K562 (cell line): ENCODE measurements around the gene DDC. TPM values are rescaled to one million over a fixed set of nuclear protein-coding genes. Genes with fewer than 3 reads are reported as not detected.
A peak's percentile ranks its signal among the peaks of the same experiment; 100 is the strongest.

Experiments
- ATAC-seq: fragments of 200-7000 bp; cut with Tn5 transposase; 3 replicates; pipeline ENCODE4 v1.9.1; 2020; ENCODE audit warnings: moderate library complexity
- BruUV-seq: library from RNA; stranded (reverse); fragments of 400-500 nt; replicated peaks from 2 replicates; lab custom pipeline; 2021; lab: Mats Ljungman, UMichigan
- CTCF ChIA-PET: fragments of 300-600 bp; formaldehyde crosslinking; extraction: SDS; loops from one replicate; lab custom pipeline; 2021; ENCODE audit warnings: low intra/inter-chr PET ratio; lab: Yijun Ruan, JAX
- POLR2A ChIA-PET: fragments of 300-600, 350-650 bp; sonication (Branson Sonifier 250); formaldehyde crosslinking; extraction: SDS; loops from one replicate; lab custom pipeline; 2021; ENCODE audit warnings: antibody characterized with exemption, inconsistent platforms; lab: Yijun Ruan, JAX
- DNase-seq, 4 experiments: peaks; one replicate each; pipeline versions ENCODE4 v3.0.0 to v3.0.0-alpha.2; 2011 to 2018; ENCODE audit warnings: low spot score in 3 of 4, mixed read lengths in 3 of 4; ENCODE audit errors: extremely low read depth in 1 of 4
- FAIRE-seq: peaks from 2 replicates; lab custom pipeline; 2011; peaks lifted over from hg19 to GRCh38; lab: Jason Lieb, UNC
- H2AFZ ChIP-seq: 2 replicates; pipeline ENCODE4 v1.6.0; 2011; ENCODE audit warnings: low read depth, low read length, control low read depth, inconsistent platforms
- H3K27ac ChIP-seq: fragments of 200-600 bp; 3 replicates; pipeline ENCODE4 v1.8.0; 2011; ENCODE audit warnings: low read depth, mild to moderate bottlenecking, control low read depth, inconsistent platforms, low read length, moderate library complexity, mixed read lengths; ENCODE audit errors: extremely low read depth
- H3K27me3 ChIP-seq, 2 experiments: fragments of 300-600 bp in 1 of 2; 2 replicates in 1 of 2; 3 replicates in 1 of 2; pipeline versions ENCODE4 v1.6.0 to v1.8.0; 2011; ENCODE audit warnings: inconsistent platforms in 2 of 2, low read length in 2 of 2, mild to moderate bottlenecking in 1 of 2, mixed read lengths in 1 of 2, moderate library complexity in 1 of 2; ENCODE audit not compliant: control insufficient read depth in 2 of 2, insufficient read depth in 2 of 2
- H3K36me3 ChIP-seq: fragments of 300-600 bp; 3 replicates; pipeline ENCODE4 v1.8.0; 2011; ENCODE audit warnings: mild to moderate bottlenecking, low read length, inconsistent platforms; ENCODE audit not compliant: control insufficient read depth, insufficient read depth
- H3K4me1 ChIP-seq, 2 experiments: fragments of 200-600 bp in 1 of 2; replicated peaks in 1 of 2; 2 replicates in 1 of 2; 3 replicates in 1 of 2; pipeline versions ENCODE4 v1.5.1 to v1.8.0; 2011; ENCODE audit warnings: inconsistent platforms in 2 of 2, low read length in 2 of 2, mild to moderate bottlenecking in 1 of 2, mixed read lengths in 1 of 2, moderate library complexity in 1 of 2; ENCODE audit not compliant: control insufficient read depth in 2 of 2, insufficient read depth in 2 of 2
- H3K4me2 ChIP-seq: 2 replicates; pipeline ENCODE4 v1.6.1; 2011; ENCODE audit warnings: low read length, control low read depth, inconsistent platforms, mixed read lengths; ENCODE audit not compliant: insufficient read depth
- H3K4me3 ChIP-seq: fragments of 200-600 bp; sonication (generic), shearing (Covaris generic); 2 replicates; pipeline ENCODE4 v1.5.1; 2016; ENCODE audit warnings: control low read depth, inconsistent platforms
- H3K79me2 ChIP-seq: fragments of 200-600 bp; 3 replicates; pipeline ENCODE4 v1.8.0; 2011; ENCODE audit warnings: low read length, inconsistent platforms; ENCODE audit not compliant: control insufficient read depth, insufficient read depth
- H3K9ac ChIP-seq, 2 experiments: 2 replicates each; pipeline versions ENCODE4 v1.6.0 to v1.6.1; 2011; ENCODE audit warnings: low read depth in 2 of 2, low read length in 2 of 2, control low read depth in 1 of 2, inconsistent platforms in 1 of 2, mild to moderate bottlenecking in 1 of 2, mixed read lengths in 1 of 2; ENCODE audit not compliant: insufficient read depth in 1 of 2
- H3K9me1 ChIP-seq: one replicate; pipeline ENCODE4 v1.6.0; 2011; ENCODE audit warnings: inconsistent platforms, mild to moderate bottlenecking, low read length, moderate library complexity; ENCODE audit not compliant: control insufficient read depth, insufficient read depth
- H3K9me3 ChIP-seq: replicated peaks from 2 replicates; pipeline ENCODE4 v1.5.1; 2011; ENCODE audit warnings: low read depth, low read length, inconsistent platforms; ENCODE audit not compliant: control insufficient read depth, insufficient read depth
- H4K20me1 ChIP-seq: replicated peaks from 2 replicates; pipeline ENCODE4 v1.6.1; 2011; ENCODE audit warnings: low read length, inconsistent platforms, mixed read lengths; ENCODE audit not compliant: control insufficient read depth, insufficient read depth
- FIP1L1 ChIP-seq: fragments of 200-400 bp; formaldehyde crosslinking; IDR thresholded peaks from 2 replicates; pipeline ENCODE4 v1.6.1; 2018; ENCODE audit warnings: mild to moderate bottlenecking, low read depth, low read length; ENCODE audit not compliant: poor library complexity, severe bottlenecking
- FOSL1 ChIP-seq: fragments of 200-800 bp; sonication (Bioruptor generic); conservative IDR thresholded peaks from 2 replicates; pipeline ENCODE4 v1.6.1; 2016; ENCODE audit warnings: missing genetic modification characterization, missing compliant biosample characterization
- HIVEP1 ChIP-seq: fragments of 250-450 bp; sonication (Bioruptor Pico); IDR thresholded peaks from 2 replicates; pipeline ENCODE4 v1.4.0; 2020; ENCODE audit warnings: mild to moderate bottlenecking
- KAT8 ChIP-seq: fragments of 450-650 bp; IDR thresholded peaks from 2 replicates; pipeline ENCODE4 v1.6.1; 2016; ENCODE audit warnings: low read depth, mild to moderate bottlenecking
- L3MBTL2 ChIP-seq: fragments of 450-650 bp; IDR thresholded peaks from 2 replicates; pipeline ENCODE4 v1.6.1; 2016; ENCODE audit warnings: mild to moderate bottlenecking, moderate library complexity
- PCBP1 ChIP-seq: fragments of 200-400 bp; formaldehyde crosslinking; IDR thresholded peaks from 2 replicates; pipeline ENCODE4 v1.6.1; 2018; ENCODE audit warnings: mild to moderate bottlenecking, low read depth, low read length; ENCODE audit not compliant: poor library complexity, severe bottlenecking
- RAD51 ChIP-seq: fragments of 450-650 bp; IDR thresholded peaks from 2 replicates; pipeline ENCODE4 v1.7.1; 2016; ENCODE audit warnings: low read depth, mild to moderate bottlenecking, borderline replicate concordance
- RHOXF2B ChIP-seq: fragments of 250-450 bp; sonication (Bioruptor Pico); conservative IDR thresholded peaks from 2 replicates; pipeline ENCODE4 v1.5.1; 2021
- SIN3B ChIP-seq: fragments of 450-650 bp; IDR thresholded peaks from 2 replicates; pipeline ENCODE4 v1.6.1; 2017; ENCODE audit warnings: low read depth, mild to moderate bottlenecking, moderate library complexity
- WGBS: fragments of 100-300 bp; shearing (Covaris generic); methylation state at CpG from one replicate; pipeline ENCODE4 v1.1.6; 2016; ENCODE audit warnings: low coverage, mixed read lengths; ENCODE audit not compliant: insufficient coverage; ENCODE audit errors: missing lambda C conversion rate; 5-methylcytosine and 5-hydroxymethylcytosine counted together
- in situ Hi-C: fragments of 300-500 bp; cut with MboI; formaldehyde crosslinking; loops from 4 replicates; pipeline ENCODE4 v1.15.0; 2018; ENCODE audit warnings: inconsistent platforms, mixed read lengths
- intact Hi-C: fragments of 100-400 bp; cut with micrococcal nuclease; formaldehyde crosslinking; loops from 2 replicates; pipeline ENCODE4 v1.14.2; 2022
- polyA plus RNA-seq, 8 experiments: library from polyadenylated mRNA; depleted of rRNA in 4 of 8; stranded (reverse) in 5 of 8; unstranded in 3 of 8; fragments of >200 nt; fragmentation: Nextera tagmentation in 2 of 8; fragmentation: Illumina TruSeq in 1 of 8; extraction: Ambion mirVana in 2 of 8; extraction: Trizol in 1 of 8; gene quantifications; 2 replicates each; pipeline versions ENCODE4 v1.2.1 to v1.2.3, GENCODE V29; 2011 to 2014; ENCODE audit warnings: inconsistent platforms in 1 of 8, missing spikeins in 1 of 8
- total RNA-seq, 7 experiments: library from RNA; depleted of rRNA in 6 of 7; stranded (reverse); fragments of >200 nt in 6 of 7; fragmentation: Illumina TruSeq in 2 of 7; extraction: Trizol in 2 of 7; gene quantifications; 2 replicates each; pipeline versions ENCODE4 v1.2.1 to v1.2.3, GENCODE V29; 2011 to 2021; ENCODE audit warnings: low replicate concordance in 1 of 7

DDC gene
- total and polyA plus RNA-seq, 9 of the 15 experiments (the other 6 are each of a cell fraction or from before 2014, with no cell fraction given), result not detected

DNA sequence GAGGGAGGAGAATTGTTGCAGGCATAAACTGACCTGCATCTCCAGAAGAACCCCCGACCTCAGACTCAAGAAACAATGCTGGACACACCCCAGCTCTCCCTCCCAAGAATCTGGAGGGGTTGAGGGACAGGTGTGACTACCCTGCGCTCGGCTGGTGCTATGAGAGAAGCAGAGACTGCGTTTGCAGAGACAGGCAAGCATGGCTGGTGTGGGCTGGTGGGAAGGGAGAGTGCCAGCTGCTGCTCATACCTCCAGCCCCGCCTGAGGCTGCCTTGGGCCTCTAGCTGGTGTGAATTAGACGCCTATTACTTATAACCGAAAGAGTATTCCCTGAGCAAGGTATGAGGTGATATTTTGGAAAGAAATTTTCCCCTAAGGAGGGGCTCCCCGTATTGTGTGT lies 48.3 kb upstream of the DDC start:
- H3K27me3 ChIP-seq, result no peaks in the 10 kb centered on the region
- intact Hi-C loops (no loop called here), in situ Hi-C loops (no loop called here)
- no peak overlapping the region for H3K4me3 ChIP-seq
- H3K36me3 ChIP-seq, result peaks cover 86% of the 10 kb centered on the region
- H3K4me1 ChIP-seq, result no peaks in the 10 kb centered on the region
- ChIA-PET POLR2A (no interaction called here), CTCF (no interaction called here)
- ATAC-seq, result no peak
- no peak overlapping the region for H2AFZ ChIP-seq
- H3K9me3 ChIP-seq, result no peaks in the 10 kb centered on the region
- DNase-seq, result no peak
- no peak overlapping the region for H3K4me2 ChIP-seq
- H3K27ac ChIP-seq, result no peak overlapping the region
- no TSS peak for BruUV-seq
- H3K9me1 ChIP-seq, result no peaks in the 10 kb centered on the region
- peak overlapping the region in 1 of 2 experiments; percentile 36; a peak in 1 of 4 replicates for H3K9ac ChIP-seq
- TF ChIP-seq RHOXF2B (CRISPR knock-in tag), result no peak
- TF ChIP-seq FOSL1, result no peak
- TF ChIP-seq HIVEP1 (CRISPR knock-in tag), result no peak
- no peak for TF ChIP-seq SIN3B
- no peak for TF ChIP-seq FIP1L1
- no peak for TF ChIP-seq L3MBTL2
- no peak for TF ChIP-seq KAT8
- no peak for TF ChIP-seq RAD51
- TF ChIP-seq PCBP1, result no peak
- H4K20me1 ChIP-seq, result peaks cover 3% of the 10 kb centered on the region; the same call in 1 of the 2 replicates
- FAIRE-seq, result no peak
- no peaks in the 10 kb centered on the region for H3K79me2 ChIP-seq
- WGBS, result 96% methylated on average over 8 of the region's 8 CpGs
